Ovary (tissue), 3 donors: Measurements from ENCODE around the gene MTHFR.

Source experiments
- POLR2A ChIP-seq: fragments of 450-650 bp; IDR thresholded peaks from one replicate; pipeline ENCODE4 v1.6.1; 2017; ENCODE audit warnings: antibody characterized with exemption, mild to moderate bottlenecking, moderate library complexity
- TF ChIP-seq, protein P1 (sequence below), 3 donors: fragments of 450-650 bp in 2 of 3; fragments of 200-600 bp in 1 of 3; IDR thresholded peaks; one replicate each; pipeline versions ENCODE4 v1.5.1 to v1.8.0; 2016 to 2022; ENCODE audit warnings: antibody characterized with exemption in 3 of 3, mild to moderate bottlenecking in 1 of 3
- donor health status: DM: no; HTN: no; CAD: no.

DNA sequence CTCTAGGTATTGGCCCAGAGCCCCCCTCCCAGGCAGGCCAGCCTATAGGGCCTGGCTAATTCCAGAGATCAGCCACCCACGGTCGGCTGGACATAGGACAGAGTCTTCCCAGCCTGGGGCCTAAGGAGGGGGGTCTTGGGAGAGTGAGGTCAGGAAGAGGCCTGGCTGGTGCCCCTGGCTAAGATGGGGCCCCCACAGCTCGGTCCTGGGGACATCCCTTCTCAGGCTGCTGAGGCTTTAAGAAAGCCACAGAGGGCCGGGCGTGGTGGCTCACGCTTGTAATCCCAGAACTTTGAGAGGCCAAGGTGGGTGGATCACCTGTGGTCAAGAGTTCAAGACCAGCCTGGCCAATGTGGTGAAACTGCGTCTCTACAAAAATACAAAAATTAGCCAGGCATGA lies 41.2 kb downstream of the MTHFR start:
- TF ChIP-seq POLR2A = no peak
- TF ChIP-seq, protein P1, sequence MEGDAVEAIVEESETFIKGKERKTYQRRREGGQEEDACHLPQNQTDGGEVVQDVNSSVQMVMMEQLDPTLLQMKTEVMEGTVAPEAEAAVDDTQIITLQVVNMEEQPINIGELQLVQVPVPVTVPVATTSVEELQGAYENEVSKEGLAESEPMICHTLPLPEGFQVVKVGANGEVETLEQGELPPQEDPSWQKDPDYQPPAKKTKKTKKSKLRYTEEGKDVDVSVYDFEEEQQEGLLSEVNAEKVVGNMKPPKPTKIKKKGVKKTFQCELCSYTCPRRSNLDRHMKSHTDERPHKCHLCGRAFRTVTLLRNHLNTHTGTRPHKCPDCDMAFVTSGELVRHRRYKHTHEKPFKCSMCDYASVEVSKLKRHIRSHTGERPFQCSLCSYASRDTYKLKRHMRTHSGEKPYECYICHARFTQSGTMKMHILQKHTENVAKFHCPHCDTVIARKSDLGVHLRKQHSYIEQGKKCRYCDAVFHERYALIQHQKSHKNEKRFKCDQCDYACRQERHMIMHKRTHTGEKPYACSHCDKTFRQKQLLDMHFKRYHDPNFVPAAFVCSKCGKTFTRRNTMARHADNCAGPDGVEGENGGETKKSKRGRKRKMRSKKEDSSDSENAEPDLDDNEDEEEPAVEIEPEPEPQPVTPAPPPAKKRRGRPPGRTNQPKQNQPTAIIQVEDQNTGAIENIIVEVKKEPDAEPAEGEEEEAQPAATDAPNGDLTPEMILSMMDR (IDR thresholded peaks at IDR 0.05) = no peak
